Measurements from ENCODE around the gene AGBL4. TPM values are rescaled to one million over a fixed set of nuclear protein-coding genes. Genes with fewer than 3 reads are reported as not detected.

The AGBL4 gene
- total RNA-seq, 4 donors from 2014 or later = 0.19 to 1.0 (median 1.0) TPM; not detected in 1

DNA sequence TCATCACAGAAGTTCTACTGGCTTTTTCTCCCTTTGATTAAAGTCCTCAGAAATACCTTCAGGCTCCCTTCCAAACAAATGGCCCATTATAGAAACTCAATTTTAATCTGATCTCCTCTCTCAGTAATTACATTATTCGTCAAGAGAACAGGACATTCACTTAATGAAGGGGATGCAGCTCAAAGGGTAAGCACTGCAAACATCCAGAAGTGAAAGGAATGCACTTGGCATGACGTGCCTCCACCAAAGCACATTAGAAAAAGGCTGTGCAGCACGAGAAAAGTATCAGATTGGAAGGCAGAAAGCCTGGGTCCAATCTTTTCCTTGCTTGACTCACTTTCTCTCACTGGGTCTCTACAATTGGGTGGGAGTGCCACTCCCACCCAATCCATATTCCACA lies 1024.4 kb downstream of the AGBL4 start:
- no peaks in the 10 kb centered on the region for H3K4me1 ChIP-seq
- H3K27ac ChIP-seq = no peak overlapping the region

GRCh38 chr1:48996311-48996710 lies 1027.4 kb downstream of the AGBL4 start:
- Histone ChIP-seq H3K9me3 (no peaks in the 10 kb centered on the region), H3K27ac (no peak overlapping the region), H3K27me3 (no peaks in the 10 kb centered on the region), H3K4me3 (no peak overlapping the region), H3K36me3 (no peaks in the 10 kb centered on the region), H3K4me1 (no peaks in the 10 kb centered on the region)
- no peak for TF ChIP-seq POLR2A (IDR thresholded peaks at IDR 0.05)
- TF ChIP-seq, protein P1, sequence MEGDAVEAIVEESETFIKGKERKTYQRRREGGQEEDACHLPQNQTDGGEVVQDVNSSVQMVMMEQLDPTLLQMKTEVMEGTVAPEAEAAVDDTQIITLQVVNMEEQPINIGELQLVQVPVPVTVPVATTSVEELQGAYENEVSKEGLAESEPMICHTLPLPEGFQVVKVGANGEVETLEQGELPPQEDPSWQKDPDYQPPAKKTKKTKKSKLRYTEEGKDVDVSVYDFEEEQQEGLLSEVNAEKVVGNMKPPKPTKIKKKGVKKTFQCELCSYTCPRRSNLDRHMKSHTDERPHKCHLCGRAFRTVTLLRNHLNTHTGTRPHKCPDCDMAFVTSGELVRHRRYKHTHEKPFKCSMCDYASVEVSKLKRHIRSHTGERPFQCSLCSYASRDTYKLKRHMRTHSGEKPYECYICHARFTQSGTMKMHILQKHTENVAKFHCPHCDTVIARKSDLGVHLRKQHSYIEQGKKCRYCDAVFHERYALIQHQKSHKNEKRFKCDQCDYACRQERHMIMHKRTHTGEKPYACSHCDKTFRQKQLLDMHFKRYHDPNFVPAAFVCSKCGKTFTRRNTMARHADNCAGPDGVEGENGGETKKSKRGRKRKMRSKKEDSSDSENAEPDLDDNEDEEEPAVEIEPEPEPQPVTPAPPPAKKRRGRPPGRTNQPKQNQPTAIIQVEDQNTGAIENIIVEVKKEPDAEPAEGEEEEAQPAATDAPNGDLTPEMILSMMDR (IDR thresholded peaks at IDR 0.05) = no peak
- no peak for DNase-seq (ENCODE audit: low spot score in 2 of 2)
- WGBS = 90% methylated on average over 2 of the region's 2 CpGs

More for the DNA sequence above, 1024.4 kb downstream of the AGBL4 start:
- DNase-seq (ENCODE audit: low spot score in 2 of 2) = no peak
- Histone ChIP-seq H3K9me3 (no peaks in the 10 kb centered on the region), H3K27me3 (no peaks in the 10 kb centered on the region), H3K36me3 (no peaks in the 10 kb centered on the region), H3K4me3 (no peak overlapping the region)
- TF ChIP-seq POLR2A (IDR thresholded peaks at IDR 0.05) = no peak
- TF ChIP-seq POLR2AphosphoS5 (IDR thresholded peaks at IDR 0.05) = no peak
- TF ChIP-seq, protein P1 (IDR thresholded peaks at IDR 0.05) = no peak
- no peak for TF ChIP-seq EP300 (IDR thresholded peaks at IDR 0.05)
- 61% methylated on average over 3 of the region's 3 CpGs for WGBS

GRCh38 chr1:48988633-48989197 lies 1035.0 kb downstream of the AGBL4 start:
- Histone ChIP-seq H3K9me3 (no peaks in the 10 kb centered on the region), H3K36me3 (no peaks in the 10 kb centered on the region), H3K27me3 (no peaks in the 10 kb centered on the region), H3K27ac (no peak overlapping the region), H3K4me3 (no peak overlapping the region), H3K4me1 (no peaks in the 10 kb centered on the region)
- DNase-seq (ENCODE audit: low spot score in 2 of 2) = no peak
- TF ChIP-seq POLR2A (IDR thresholded peaks at IDR 0.05) = no peak
- 85% methylated on average over 9 of the region's 9 CpGs for WGBS

DNA sequence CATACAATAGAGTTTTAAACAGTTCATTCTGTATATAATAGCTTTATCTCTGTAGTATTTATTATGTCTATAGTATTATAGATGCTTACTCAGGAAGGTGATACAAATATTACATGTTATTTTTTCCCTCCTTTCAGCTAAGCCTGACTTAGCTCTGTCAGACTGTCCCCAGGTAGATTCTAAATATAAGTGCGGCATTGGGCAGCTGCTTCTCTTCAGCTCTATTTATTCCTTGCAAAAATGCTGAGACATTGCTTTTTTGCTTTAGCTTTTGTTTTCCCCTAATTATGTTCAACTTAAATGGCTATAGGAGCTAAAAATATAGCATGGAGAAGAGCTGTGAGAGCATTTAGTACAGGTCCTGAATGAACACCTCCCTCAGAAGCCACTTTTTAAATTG lies 1043.8 kb downstream of the AGBL4 start:
- TF ChIP-seq POLR2AphosphoS5 (IDR thresholded peaks at IDR 0.05) (no peak), EP300 (IDR thresholded peaks at IDR 0.05) (no peak), POLR2A (IDR thresholded peaks at IDR 0.05) (no peak)
- TF ChIP-seq, protein P1 (IDR thresholded peaks at IDR 0.05) = no peak

GRCh38 chr1:48978413-48978812 lies 1045.3 kb downstream of the AGBL4 start:
- Histone ChIP-seq H3K9me3 (no peaks in the 10 kb centered on the region), H3K4me3 (no peak overlapping the region), H3K4me1 (no peaks in the 10 kb centered on the region), H3K27me3 (no peaks in the 10 kb centered on the region), H3K36me3 (no peaks in the 10 kb centered on the region), H3K27ac (no peak overlapping the region)
- 69% methylated on average over 2 of the region's 2 CpGs for whole genome bisulfite sequencing
- TF ChIP-seq, protein P1 (IDR thresholded peaks at IDR 0.05) = no peak
- TF ChIP-seq POLR2AphosphoS5 (IDR thresholded peaks at IDR 0.05) (no peak), POLR2A (IDR thresholded peaks at IDR 0.05) (no peak), EP300 (IDR thresholded peaks at IDR 0.05) (no peak)
- DNase-seq (ENCODE audit: low spot score in 2 of 2) = no peak

More for the DNA sequence above, 1043.8 kb downstream of the AGBL4 start:
- Histone ChIP-seq H3K36me3 (no peaks in the 10 kb centered on the region), H3K27me3 (no peaks in the 10 kb centered on the region), H3K4me1 (no peaks in the 10 kb centered on the region), H3K9me3 (no peaks in the 10 kb centered on the region), H3K27ac (no peak overlapping the region), H3K4me3 (no peak overlapping the region)
- WGBS = 94% methylated on average over 1 of the region's 1 CpG
- no peak for DNase-seq (ENCODE audit: low spot score in 2 of 2)

DNA sequence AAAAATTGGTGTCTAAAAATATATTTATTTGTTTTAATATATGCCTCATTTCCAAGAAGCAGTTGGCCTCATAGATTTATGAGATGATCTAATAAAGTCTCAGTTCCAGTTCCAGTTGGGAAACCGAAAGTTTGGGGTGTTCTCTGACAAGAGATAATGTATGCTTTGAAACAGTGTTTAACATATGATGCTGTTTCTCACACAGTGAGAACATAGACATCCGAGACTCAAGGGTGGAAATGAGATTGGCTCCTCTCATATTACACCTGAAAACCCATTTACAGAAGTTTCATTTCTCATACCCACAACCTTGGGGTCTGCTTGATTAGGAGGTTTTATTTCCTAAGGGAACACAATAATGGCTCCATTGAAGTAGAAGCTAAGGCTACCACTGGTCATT lies 1046.5 kb downstream of the AGBL4 start:
- no peaks in the 10 kb centered on the region for H3K9me3 ChIP-seq
- H3K4me1 ChIP-seq = no peaks in the 10 kb centered on the region
- H3K27me3 ChIP-seq = no peaks in the 10 kb centered on the region
- no peak overlapping the region for H3K27ac ChIP-seq
- no peak overlapping the region for H3K4me3 ChIP-seq
- no peaks in the 10 kb centered on the region for H3K36me3 ChIP-seq
- DNase-seq (ENCODE audit: low spot score in 2 of 2) = no peak
- 73% methylated on average over 2 of the region's 2 CpGs for WGBS
- TF ChIP-seq POLR2AphosphoS5 (IDR thresholded peaks at IDR 0.05) = no peak
- no peak for TF ChIP-seq EP300 (IDR thresholded peaks at IDR 0.05)
- TF ChIP-seq, protein P1 (IDR thresholded peaks at IDR 0.05) = no peak
- no peak for TF ChIP-seq POLR2A (IDR thresholded peaks at IDR 0.05)
